ENCODE measurements around the gene ASCL1.

The ASCL1 gene

GRCh38 chr12:102913453-102914226 lies 43.8 kb upstream of the ASCL1 start:
- no peak overlapping the region for H3K4me3 ChIP-seq (ENCODE audit: low read depth, low read length)
- no peak for TF ChIP-seq CTCF (IDR thresholded peaks at IDR 0.05; ENCODE audit: borderline replicate concordance, insufficient read depth, low read depth, low read length)

GRCh38 chr12:102916252-102917025 lies 41.0 kb upstream of the ASCL1 start:
- TF ChIP-seq CTCF (IDR thresholded peaks at IDR 0.05; ENCODE audit: borderline replicate concordance, insufficient read depth, low read depth, low read length) = no peak
- no peak overlapping the region for H3K4me3 ChIP-seq (ENCODE audit: low read depth, low read length)

GRCh38 chr12:102917026-102917787 lies 40.3 kb upstream of the ASCL1 start, which contains the start of gene PAH:
PAH (minus strand) TSS chr12:102917244; CDS start chr12:102917130, 114 bp downstream.
- H3K4me3 ChIP-seq (ENCODE audit: low read depth, low read length) = peak within 1 kb of the TSS; percentile 38

GRCh38 chr12:102918840-102919239 lies 38.6 kb upstream of the ASCL1 start:
- TF ChIP-seq CTCF (IDR thresholded peaks at IDR 0.05; ENCODE audit: borderline replicate concordance, insufficient read depth, low read depth, low read length) = no peak
- no peak overlapping the region for H3K4me3 ChIP-seq (ENCODE audit: low read depth, low read length)

More at GRCh38 chr12:102917026-102917787, 40.3 kb upstream of the ASCL1 start, which contains the start of gene PAH:
- 0 out of 2 replicates have a peak, but pooled peaks have one; percentile 10 for TF ChIP-seq CTCF (IDR thresholded peaks at IDR 0.05; ENCODE audit: borderline replicate concordance, insufficient read depth, low read depth, low read length)

GRCh38 chr12:102920271-102920670 lies 37.2 kb upstream of the ASCL1 start:
- TF ChIP-seq CTCF (IDR thresholded peaks at IDR 0.05; ENCODE audit: borderline replicate concordance, insufficient read depth, low read depth, low read length) = no peak
- no peak overlapping the region for H3K4me3 ChIP-seq (ENCODE audit: low read depth, low read length)

- no peak for TF ChIP-seq CTCF (IDR thresholded peaks at IDR 0.05; ENCODE audit: borderline replicate concordance, insufficient read depth, low read depth, low read length)
- no peak overlapping the region for H3K4me3 ChIP-seq (ENCODE audit: low read depth, low read length)
Observed at GRCh38 chr12:102921240-102921639, 36.2 kb upstream of the ASCL1 start.
